GM06990 (cell line): ENCODE data around the gene HP1BP3.

Experiments used
- DNase-seq: peaks from one replicate; pipeline ENCODE4 v3.0.0-alpha.2; 2011; ENCODE audit not compliant: insufficient read length; ENCODE audit errors: extremely low read depth
- H3K27me3 ChIP-seq: replicated peaks from 2 replicates; pipeline ENCODE4 v1.6.0; 2011; ENCODE audit warnings: low read length; ENCODE audit not compliant: control insufficient read depth, insufficient read depth
- H3K36me3 ChIP-seq: 2 replicates; pipeline ENCODE4 v1.5.1; 2011; ENCODE audit warnings: low read length; ENCODE audit not compliant: control insufficient read depth, insufficient read depth
- H3K4me3 ChIP-seq: replicated peaks from 2 replicates; pipeline ENCODE4 v1.5.1; 2011; ENCODE audit warnings: low read depth, mild to moderate bottlenecking, control low read depth, low read length
- TF ChIP-seq, protein P1 (sequence below): IDR thresholded peaks from 2 replicates; pipeline ENCODE4 v1.5.1; 2011; ENCODE audit warnings: low read length, control low read depth, mild to moderate bottlenecking, inconsistent platforms; ENCODE audit not compliant: insufficient read depth, poor library complexity, severe bottlenecking

The HP1BP3 gene

GRCh38 chr1:20699558-20699957 is 87.5 kb downstream of the HP1BP3 start:
- no peak overlapping the region for H3K4me3 ChIP-seq
- no peaks in the 10 kb centered on the region for H3K36me3 ChIP-seq
- no peaks in the 10 kb centered on the region; the same call in 1 of the 2 replicates for H3K27me3 ChIP-seq
- TF ChIP-seq, protein P1, sequence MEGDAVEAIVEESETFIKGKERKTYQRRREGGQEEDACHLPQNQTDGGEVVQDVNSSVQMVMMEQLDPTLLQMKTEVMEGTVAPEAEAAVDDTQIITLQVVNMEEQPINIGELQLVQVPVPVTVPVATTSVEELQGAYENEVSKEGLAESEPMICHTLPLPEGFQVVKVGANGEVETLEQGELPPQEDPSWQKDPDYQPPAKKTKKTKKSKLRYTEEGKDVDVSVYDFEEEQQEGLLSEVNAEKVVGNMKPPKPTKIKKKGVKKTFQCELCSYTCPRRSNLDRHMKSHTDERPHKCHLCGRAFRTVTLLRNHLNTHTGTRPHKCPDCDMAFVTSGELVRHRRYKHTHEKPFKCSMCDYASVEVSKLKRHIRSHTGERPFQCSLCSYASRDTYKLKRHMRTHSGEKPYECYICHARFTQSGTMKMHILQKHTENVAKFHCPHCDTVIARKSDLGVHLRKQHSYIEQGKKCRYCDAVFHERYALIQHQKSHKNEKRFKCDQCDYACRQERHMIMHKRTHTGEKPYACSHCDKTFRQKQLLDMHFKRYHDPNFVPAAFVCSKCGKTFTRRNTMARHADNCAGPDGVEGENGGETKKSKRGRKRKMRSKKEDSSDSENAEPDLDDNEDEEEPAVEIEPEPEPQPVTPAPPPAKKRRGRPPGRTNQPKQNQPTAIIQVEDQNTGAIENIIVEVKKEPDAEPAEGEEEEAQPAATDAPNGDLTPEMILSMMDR = no peak
- no peak for DNase-seq

GRCh38 chr1:20698195-20698910 is 88.8 kb downstream of the HP1BP3 start:
- H3K4me3 ChIP-seq = no peak overlapping the region
- TF ChIP-seq, protein P1 = no peak
- no peaks in the 10 kb centered on the region for H3K36me3 ChIP-seq
- H3K27me3 ChIP-seq = no peaks in the 10 kb centered on the region; the same call in 1 of the 2 replicates
- DNase-seq = no peak

GRCh38 chr1:20697563-20697962 is 89.5 kb downstream of the HP1BP3 start:
- TF ChIP-seq, protein P1 = no peak

DNA sequence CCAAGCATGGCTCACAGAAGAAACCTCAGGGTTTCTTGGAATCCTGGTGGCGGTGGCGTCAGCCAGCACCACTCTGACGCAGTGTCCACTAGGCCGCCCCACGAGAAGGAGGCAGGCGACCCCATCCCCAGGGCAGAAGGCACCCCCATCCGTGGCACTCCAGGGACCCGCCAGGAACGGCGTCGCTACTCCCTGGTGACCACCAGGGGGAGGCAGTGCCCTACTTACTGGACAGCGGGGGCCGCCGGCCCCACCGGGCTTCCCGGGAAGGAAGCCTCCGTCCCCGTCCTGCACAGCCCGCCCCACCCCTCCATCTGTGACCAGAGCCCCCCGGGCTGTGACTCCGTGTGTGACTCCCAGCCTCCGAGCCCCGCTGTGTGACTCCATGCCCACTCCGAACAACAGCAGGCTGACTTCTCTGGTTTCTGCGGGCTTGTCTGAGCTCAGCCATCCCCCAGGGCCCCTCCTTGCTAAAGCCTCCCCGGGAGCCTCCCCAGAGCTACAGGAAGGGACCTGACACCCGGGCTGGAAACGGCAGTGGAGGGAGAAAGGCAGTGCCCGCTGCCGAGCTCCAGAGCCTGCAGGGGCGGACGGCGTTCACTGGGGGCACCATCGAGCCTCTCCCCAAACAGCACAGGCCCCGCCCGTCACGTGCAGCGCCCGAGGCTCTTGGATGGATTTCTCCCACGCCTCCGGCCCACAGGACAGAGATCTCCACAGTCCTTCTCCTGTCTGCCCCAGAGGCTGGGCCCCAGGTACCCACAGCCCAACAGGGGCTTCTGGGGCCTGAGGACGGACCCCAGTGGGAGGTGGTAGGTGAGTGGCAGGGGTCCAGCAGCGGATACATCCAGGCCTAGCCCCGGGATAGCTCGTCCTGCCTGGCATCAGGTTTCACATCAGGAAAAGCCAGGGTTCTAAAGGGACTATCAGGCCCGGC is 90.4 kb downstream of the HP1BP3 start:
- Histone ChIP-seq H3K4me3 (peak overlapping the region; percentile 63), H3K27me3 (no peaks in the 10 kb centered on the region; the same call in 1 of the 2 replicates), H3K36me3 (no peaks in the 10 kb centered on the region)
- DNase-seq = peak; percentile 70
- TF ChIP-seq, protein P1 = peak; percentile 96

More at GRCh38 chr1:20697563-20697962, 89.5 kb downstream of the HP1BP3 start:
- Histone ChIP-seq H3K4me3 (no peak overlapping the region), H3K36me3 (no peaks in the 10 kb centered on the region), H3K27me3 (no peaks in the 10 kb centered on the region; the same call in 1 of the 2 replicates)
- DNase-seq = no peak

GRCh38 chr1:20695515-20695914 is 91.6 kb downstream of the HP1BP3 start:
- Histone ChIP-seq H3K27me3 (no peaks in the 10 kb centered on the region; the same call in 1 of the 2 replicates), H3K36me3 (no peaks in the 10 kb centered on the region), H3K4me3 (no peak overlapping the region)
- DNase-seq = no peak
- TF ChIP-seq, protein P1 = no peak
